ENCODE results near the gene DOCK9. TPM values are rescaled to one million over a fixed set of nuclear protein-coding genes. Genes with fewer than 3 reads are reported as not detected.

Gene DOCK9
- total RNA-seq, 4 donors from 2014 or later: 94.7 to 240 (median 150) TPM

DNA sequence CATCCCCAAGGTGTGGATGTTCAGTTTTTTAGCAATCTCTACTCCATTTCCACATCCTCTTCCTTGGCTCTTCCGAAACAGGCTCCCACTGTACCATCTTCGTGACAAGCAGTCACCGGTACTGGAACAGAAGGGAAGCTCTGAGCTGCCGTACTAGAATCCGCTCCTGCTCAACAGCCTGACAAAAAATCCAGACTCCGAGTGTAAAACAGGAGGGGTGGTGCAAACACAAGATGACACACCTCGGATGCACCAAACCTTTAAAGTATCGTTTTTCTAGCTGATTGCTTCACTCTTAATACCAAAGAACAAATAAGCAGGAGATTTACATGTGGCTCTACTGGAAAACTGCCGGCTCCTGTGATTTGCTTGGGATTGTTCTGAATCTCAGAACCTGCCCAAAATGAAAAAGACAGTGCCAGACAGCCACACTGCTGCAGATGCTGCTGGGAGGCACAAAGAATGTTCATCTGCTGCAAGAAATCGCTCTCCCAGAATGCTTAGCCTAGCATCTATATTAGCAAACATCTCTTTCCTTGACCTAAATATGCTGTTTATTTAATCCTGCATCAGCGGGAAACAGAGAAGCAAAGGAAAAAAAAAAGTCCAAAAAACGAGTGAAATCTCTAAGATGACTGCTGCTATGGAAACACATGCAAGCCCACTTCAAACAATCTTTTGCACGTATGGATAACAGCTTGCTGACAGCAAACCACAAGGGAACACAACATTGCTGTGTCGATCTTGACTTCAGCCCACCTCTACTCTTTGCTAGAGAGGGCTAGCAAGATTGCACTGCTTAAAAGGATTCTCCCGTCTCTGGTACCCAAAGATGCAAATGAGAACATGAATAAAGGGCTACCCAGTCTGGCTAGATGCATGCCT is 38.0 kb upstream of the DOCK9 start:
- DNase-seq: no peak
- no peaks in the 10 kb centered on the region for H3K9me3 ChIP-seq
- intact Hi-C loops (cut with DNase I): no loop called here
- TF ChIP-seq, protein P1, sequence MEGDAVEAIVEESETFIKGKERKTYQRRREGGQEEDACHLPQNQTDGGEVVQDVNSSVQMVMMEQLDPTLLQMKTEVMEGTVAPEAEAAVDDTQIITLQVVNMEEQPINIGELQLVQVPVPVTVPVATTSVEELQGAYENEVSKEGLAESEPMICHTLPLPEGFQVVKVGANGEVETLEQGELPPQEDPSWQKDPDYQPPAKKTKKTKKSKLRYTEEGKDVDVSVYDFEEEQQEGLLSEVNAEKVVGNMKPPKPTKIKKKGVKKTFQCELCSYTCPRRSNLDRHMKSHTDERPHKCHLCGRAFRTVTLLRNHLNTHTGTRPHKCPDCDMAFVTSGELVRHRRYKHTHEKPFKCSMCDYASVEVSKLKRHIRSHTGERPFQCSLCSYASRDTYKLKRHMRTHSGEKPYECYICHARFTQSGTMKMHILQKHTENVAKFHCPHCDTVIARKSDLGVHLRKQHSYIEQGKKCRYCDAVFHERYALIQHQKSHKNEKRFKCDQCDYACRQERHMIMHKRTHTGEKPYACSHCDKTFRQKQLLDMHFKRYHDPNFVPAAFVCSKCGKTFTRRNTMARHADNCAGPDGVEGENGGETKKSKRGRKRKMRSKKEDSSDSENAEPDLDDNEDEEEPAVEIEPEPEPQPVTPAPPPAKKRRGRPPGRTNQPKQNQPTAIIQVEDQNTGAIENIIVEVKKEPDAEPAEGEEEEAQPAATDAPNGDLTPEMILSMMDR (IDR thresholded peaks at IDR 0.05): no peak
- TF ChIP-seq POLR2A (IDR thresholded peaks at IDR 0.05): no peak
- H3K27me3 ChIP-seq: no peaks in the 10 kb centered on the region
- H3K4me1 ChIP-seq: peaks cover 5 to 38% (median 16%) of the 10 kb centered on the region in 3 donors
- no peaks in the 10 kb centered on the region for H3K36me3 ChIP-seq
- no peak overlapping the region for H3K27ac ChIP-seq
- peak overlapping the region in 1 of 4 donors; percentile 8 for H3K4me3 ChIP-seq
- WGBS, 2 donors: 51 to 54% methylated on average over 11 to 15 of the region's 15 CpGs

DNA sequence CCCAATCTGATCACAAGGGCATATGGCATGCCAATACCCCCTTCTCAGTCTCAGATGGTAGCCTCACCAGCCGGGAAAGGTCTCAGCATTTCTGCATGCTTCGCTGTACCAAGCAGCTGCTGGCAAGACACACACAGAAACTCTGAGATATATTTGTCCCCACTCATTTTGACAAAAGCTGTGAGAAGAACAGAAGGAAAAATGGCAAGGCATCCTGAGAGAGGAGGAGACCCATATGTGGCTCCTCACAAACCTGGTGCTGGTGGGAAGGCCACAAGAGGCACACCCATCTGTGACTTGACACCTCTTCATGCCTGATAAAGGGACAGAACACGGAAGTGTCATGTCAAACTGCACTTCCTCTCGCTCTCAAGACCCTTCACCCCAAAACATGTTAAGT is 36.7 kb upstream of the DOCK9 start:
- Histone ChIP-seq H3K9me3 (no peaks in the 10 kb centered on the region), H3K4me3 (no peak overlapping the region), H3K27ac (no peak overlapping the region), H3K36me3 (no peaks in the 10 kb centered on the region), H3K4me1 (peaks cover 8 to 51% (median 28%) of the 10 kb centered on the region in 3 donors), H3K27me3 (no peaks in the 10 kb centered on the region)
- WGBS, 2 donors: 72 to 90% methylated on average over 4 of the region's 4 CpGs
- no peak for DNase-seq
- TF ChIP-seq POLR2A (IDR thresholded peaks at IDR 0.05): no peak
- TF ChIP-seq, protein P1 (IDR thresholded peaks at IDR 0.05): no peak
- intact Hi-C loops (cut with DNase I): no loop called here

DNA sequence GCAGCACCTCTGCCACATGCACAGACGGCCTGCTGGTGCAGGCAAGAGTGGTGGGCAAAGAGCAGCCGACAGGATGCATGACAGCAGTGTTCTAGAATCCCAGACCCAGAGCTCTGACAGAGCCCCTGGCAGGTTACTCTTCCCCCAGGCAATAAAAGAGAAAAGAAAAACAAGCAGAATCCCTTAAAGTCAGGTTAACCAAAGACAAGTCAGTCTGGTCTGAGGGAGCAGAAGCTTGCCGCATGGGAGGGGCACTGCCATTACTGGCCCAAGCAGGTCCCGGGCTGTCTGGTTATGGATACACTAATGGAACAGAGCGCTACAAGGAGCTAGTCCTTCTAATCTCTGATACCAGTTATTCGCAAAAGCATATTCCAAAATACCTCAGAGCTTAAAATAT is 36.1 kb upstream of the DOCK9 start:
- Histone ChIP-seq H3K9me3 (no peaks in the 10 kb centered on the region), H3K27me3 (no peaks in the 10 kb centered on the region), H3K36me3 (no peaks in the 10 kb centered on the region), H3K4me3 (no peak overlapping the region), H3K27ac (no peak overlapping the region), H3K4me1 (peaks cover 14 to 57% (median 30%) of the 10 kb centered on the region in 3 donors)
- DNase-seq: no peak
- intact Hi-C loops (cut with DNase I): no loop called here
- no peak for TF ChIP-seq POLR2A (IDR thresholded peaks at IDR 0.05)
- TF ChIP-seq, protein P1 (IDR thresholded peaks at IDR 0.05): no peak
- 44 to 66% methylated on average over 4 to 5 of the region's 6 CpGs for WGBS, 2 donors

DNA sequence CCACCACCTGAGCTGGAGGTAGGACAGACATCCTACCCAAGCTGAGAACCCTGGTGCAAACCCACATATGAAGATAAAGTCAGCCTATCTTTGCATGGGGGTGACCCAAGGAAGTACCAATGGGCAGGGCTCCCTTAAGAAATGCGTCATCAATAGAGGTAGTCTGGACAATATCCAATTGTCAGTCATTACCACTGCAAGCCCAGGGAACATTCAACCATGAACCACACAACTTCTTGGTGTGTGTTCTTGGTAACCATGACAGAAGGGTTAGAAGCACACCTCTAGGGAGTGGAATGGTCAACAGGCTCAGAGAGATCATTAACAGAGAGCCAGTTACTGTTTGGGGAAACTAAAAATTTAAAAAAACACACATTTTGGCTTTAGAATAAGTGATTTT is 34.7 kb upstream of the DOCK9 start:
- H3K27ac ChIP-seq: no peak overlapping the region
- H3K4me3 ChIP-seq: no peak overlapping the region
- H3K9me3 ChIP-seq: no peaks in the 10 kb centered on the region
- no peaks in the 10 kb centered on the region for H3K36me3 ChIP-seq
- TF ChIP-seq, protein P1 (IDR thresholded peaks at IDR 0.05): no peak
- TF ChIP-seq POLR2A (IDR thresholded peaks at IDR 0.05): no peak
- H3K4me1 ChIP-seq: peaks cover 16 to 66% (median 36%) of the 10 kb centered on the region in 3 donors
- H3K27me3 ChIP-seq: no peaks in the 10 kb centered on the region
- no peak for DNase-seq
- intact Hi-C loops (cut with DNase I): no loop called here
- WGBS, 2 donors: 75% methylated on average over 1 of the region's 1 CpG; no CpG with 5 or more reads in 1 of the 2 donors

DNA sequence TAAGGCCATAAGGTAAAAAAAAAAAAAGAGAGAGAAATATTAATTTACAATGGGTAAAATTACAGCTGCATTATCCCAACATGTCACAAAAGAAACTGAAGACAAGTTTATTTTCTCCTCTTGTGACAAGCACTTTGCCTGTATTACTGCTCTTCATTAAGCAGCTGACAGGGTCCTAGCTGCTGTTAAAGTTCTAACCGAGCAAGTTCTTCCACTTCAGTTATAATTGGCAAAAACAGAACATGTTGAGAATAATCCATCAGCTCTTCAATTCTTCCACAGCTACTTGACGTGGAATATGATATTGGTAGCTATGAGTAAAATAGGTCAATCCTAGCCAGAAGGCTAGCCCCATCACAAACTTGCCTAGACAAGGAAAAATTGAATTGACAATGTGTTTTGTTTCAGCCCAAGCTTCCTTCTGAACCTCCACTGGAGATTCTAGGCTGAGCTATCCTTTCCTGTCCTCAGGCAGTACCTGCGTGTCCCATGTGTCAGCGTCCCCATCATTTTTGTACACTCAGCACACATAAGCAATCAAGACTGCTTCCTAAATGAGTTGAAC is 32.2 kb upstream of the DOCK9 start:
- no peak for DNase-seq
- intact Hi-C loops (cut with DNase I): no loop called here
- Histone ChIP-seq H3K36me3 (no peaks in the 10 kb centered on the region), H3K27me3 (no peaks in the 10 kb centered on the region), H3K4me1 (peaks cover 16 to 55% (median 31%) of the 10 kb centered on the region in 3 donors), H3K4me3 (no peak overlapping the region), H3K9me3 (no peaks in the 10 kb centered on the region), H3K27ac (peak overlapping the region; percentile 3 to 36 (median 12))
- WGBS, 2 donors: 36 to 72% methylated on average over 4 of the region's 4 CpGs
- TF ChIP-seq, protein P1 (IDR thresholded peaks at IDR 0.05): no peak
- TF ChIP-seq POLR2A (IDR thresholded peaks at IDR 0.05): no peak

Data from esophagus squamous epithelium (tissue), 5 donors.